Measurements from ENCODE around the gene RASD2.
A peak's percentile ranks its signal among the peaks of the same experiment; 100 is the strongest.

The RASD2 gene

GRCh38 chr22:35582861-35583670 is 42.4 kb downstream of the RASD2 start:
- peak; percentile 95 for DNase-seq (ENCODE audit: low spot score)

GRCh38 chr22:35586771-35587170 is 46.1 kb downstream of the RASD2 start:
- DNase-seq (ENCODE audit: low spot score) = no peak

- peak; percentile 54 for DNase-seq (ENCODE audit: low spot score)
Measured at GRCh38 chr22:35587447-35587870, 46.8 kb downstream of the RASD2 start.

GRCh38 chr22:35587896-35588295 is 47.3 kb downstream of the RASD2 start:
- DNase-seq (ENCODE audit: low spot score) = no peak

GRCh38 chr22:35589071-35589755 is 48.6 kb downstream of the RASD2 start:
- no peak for DNase-seq (ENCODE audit: low spot score)

GRCh38 chr22:35589756-35590093 is 49.1 kb downstream of the RASD2 start:
- no peak for DNase-seq (ENCODE audit: low spot score)

- DNase-seq (ENCODE audit: low spot score) = no peak
Measured at GRCh38 chr22:35590634-35591295, 50.1 kb downstream of the RASD2 start.

GRCh38 chr22:35591714-35592417 is 51.2 kb downstream of the RASD2 start:
- no peak for DNase-seq (ENCODE audit: low spot score)

- DNase-seq (ENCODE audit: low spot score) = no peak
Measured at GRCh38 chr22:35592418-35592967, 51.9 kb downstream of the RASD2 start.

GRCh38 chr22:35593071-35593890 is 52.6 kb downstream of the RASD2 start:
- DNase-seq (ENCODE audit: low spot score) = no peak

- DNase-seq (ENCODE audit: low spot score) = no peak
Measured at GRCh38 chr22:35593891-35594470, 53.4 kb downstream of the RASD2 start.

- no peak for DNase-seq (ENCODE audit: low spot score)
Measured at GRCh38 chr22:35594686-35595085, 54.1 kb downstream of the RASD2 start.

GRCh38 chr22:35596821-35597220 is 56.2 kb downstream of the RASD2 start:
- DNase-seq (ENCODE audit: low spot score) = no peak

GRCh38 chr22:35597692-35598395 is 57.2 kb downstream of the RASD2 start:
- DNase-seq (ENCODE audit: low spot score) = no peak

GRCh38 chr22:35598396-35598710 is 57.7 kb downstream of the RASD2 start:
- no peak for DNase-seq (ENCODE audit: low spot score)

- no peak for DNase-seq (ENCODE audit: low spot score)
Measured at GRCh38 chr22:35599364-35599763, 58.7 kb downstream of the RASD2 start.

- no peak for DNase-seq (ENCODE audit: low spot score)
Measured at GRCh38 chr22:35600476-35600875, 59.8 kb downstream of the RASD2 start.

GRCh38 chr22:35601013-35601580 is 60.5 kb downstream of the RASD2 start:
- DNase-seq (ENCODE audit: low spot score) = no peak

- DNase-seq (ENCODE audit: low spot score) = no peak
Measured at GRCh38 chr22:35601743-35602615, 61.3 kb downstream of the RASD2 start.
